H1 (cell line): ENCODE measurements around the gene KATNAL2. TPM values are rescaled to one million over a fixed set of nuclear protein-coding genes. Genes with fewer than 3 reads are reported as not detected.
"Not testable (repeated sequence)": the region's sequence is repeated elsewhere in the genome, so short reads cannot be mapped to it uniquely, and the experiment has no call there.

Experiments
- CTCF ChIA-PET: fragments of 300-600 bp; sonication (Branson Sonifier 250); formaldehyde crosslinking; loops from one replicate; lab custom pipeline; 2021; ENCODE audit not compliant: partially characterized antibody; lab: Charles Lee
- POLR2A ChIA-PET: fragments of 300-600 bp; sonication (Branson Sonifier 250); formaldehyde crosslinking; loops from one replicate; lab custom pipeline; 2021; ENCODE audit warnings: inconsistent platforms; ENCODE audit not compliant: partially characterized antibody; lab: Charles Lee
- DNase-seq, 2 experiments: peaks; one replicate each; pipeline versions ENCODE4 v3.0.0 to v3.0.0-alpha.2; 2010 to 2022; ENCODE audit warnings: low spot score in 2 of 2, low read depth in 1 of 2, mixed read lengths in 1 of 2
- FAIRE-seq: peaks from 2 replicates; lab custom pipeline; 2011; peaks lifted over from hg19 to GRCh38; lab: Jason Lieb, UNC
- H2AFZ ChIP-seq: 2 replicates; pipeline ENCODE4 v1.8.1; 2012; ENCODE audit warnings: low read length, inconsistent platforms
- H2AK5ac ChIP-seq: 2 replicates; pipeline ENCODE4 v1.6.1; 2013; ENCODE audit warnings: low read depth, low read length
- H2BK120ac ChIP-seq: replicated peaks from 2 replicates; pipeline ENCODE3; 2013; ENCODE audit warnings: low read depth, low read length, inconsistent platforms
- H2BK12ac ChIP-seq: 2 replicates; pipeline ENCODE4 v1.6.1; 2013; ENCODE audit warnings: low read depth, low read length
- H2BK15ac ChIP-seq: 2 replicates; pipeline ENCODE4 v1.6.1; 2013; ENCODE audit warnings: low read length
- H2BK20ac ChIP-seq: 2 replicates; pipeline ENCODE4 v1.6.1; 2013; ENCODE audit warnings: low read length
- H2BK5ac ChIP-seq: 2 replicates; pipeline ENCODE4 v1.6.1; 2013; ENCODE audit warnings: low read depth, low read length
- H3K14ac ChIP-seq: 2 replicates; pipeline ENCODE4 v1.6.1; 2013; ENCODE audit warnings: inconsistent platforms; ENCODE audit not compliant: insufficient read length
- H3K18ac ChIP-seq: 2 replicates; pipeline ENCODE4 v1.6.1; 2013; ENCODE audit warnings: low read length; ENCODE audit errors: extremely low read depth
- H3K23ac ChIP-seq: 2 replicates; pipeline ENCODE4 v1.6.1; 2013; ENCODE audit warnings: inconsistent platforms; ENCODE audit not compliant: insufficient read length
- H3K23me2 ChIP-seq: 2 replicates; pipeline ENCODE4 v1.6.1; 2013; ENCODE audit warnings: low read depth, low read length
- H3K27ac ChIP-seq: 2 replicates; pipeline ENCODE4 v1.6.1; 2011; ENCODE audit warnings: low read depth, low read length, inconsistent platforms
- H3K27me3 ChIP-seq, 4 experiments: replicated peaks in 1 of 4; 1 replicate in 1 of 4; 2 replicates in 3 of 4; pipeline versions ENCODE4 v1.6.1 to v1.8.1; 2011 to 2013; ENCODE audit warnings: low read length in 3 of 4, mild to moderate bottlenecking in 3 of 4, inconsistent platforms in 2 of 4, mixed read lengths in 2 of 4, moderate library complexity in 1 of 4; ENCODE audit not compliant: control insufficient read depth in 3 of 4, insufficient read depth in 3 of 4; ENCODE audit errors: extremely low read depth in 1 of 4
- H3K36me3 ChIP-seq, 4 experiments: 2 replicates each; pipeline versions ENCODE4 v1.6.1 to v1.8.1; 2011 to 2013; ENCODE audit warnings: mild to moderate bottlenecking in 4 of 4, low read length in 3 of 4, moderate library complexity in 2 of 4, control low read depth in 1 of 4, inconsistent platforms in 1 of 4; ENCODE audit not compliant: insufficient read depth in 4 of 4, control insufficient read depth in 2 of 4
- H3K4ac ChIP-seq: replicated peaks from 2 replicates; pipeline ENCODE3; 2013; ENCODE audit warnings: low read length, low read depth, mixed read lengths, inconsistent platforms; ENCODE audit not compliant: insufficient read length
- H3K4me1 ChIP-seq, 4 experiments: replicated peaks in 1 of 4; 1 replicate in 1 of 4; 2 replicates in 3 of 4; pipeline versions ENCODE4 v1.6.1 to v1.8.1; 2011 to 2013; ENCODE audit warnings: low read length in 3 of 4, inconsistent platforms in 2 of 4, mixed read lengths in 1 of 4; ENCODE audit not compliant: insufficient read depth in 4 of 4, control insufficient read depth in 3 of 4
- H3K4me2 ChIP-seq, 2 experiments: 2 replicates each; pipeline versions ENCODE4 v1.6.1 to v1.8.1; 2011 to 2013; ENCODE audit warnings: low read depth in 2 of 2, low read length in 2 of 2, control low read depth in 1 of 2, inconsistent platforms in 1 of 2, mild to moderate bottlenecking in 1 of 2; ENCODE audit not compliant: insufficient read depth in 1 of 2
- H3K4me3 ChIP-seq, 4 experiments: fragments of 200-600, 300-600 bp in 1 of 4; sonication (generic), shearing (Covaris generic), sonication (Bioruptor Twin) in 1 of 4; 2 replicates each; pipeline versions ENCODE4 v1.5.1 to v1.8.1; 2011 to 2016; ENCODE audit warnings: low read length in 4 of 4, low read depth in 3 of 4, control low read depth in 2 of 4, inconsistent platforms in 2 of 4, mild to moderate bottlenecking in 2 of 4, mixed read lengths in 1 of 4, moderate library complexity in 1 of 4; ENCODE audit not compliant: insufficient read depth in 2 of 4; ENCODE audit errors: extremely low read depth in 1 of 4
- H3K56ac ChIP-seq: replicated peaks from 2 replicates; pipeline ENCODE3; 2013; ENCODE audit warnings: low read depth, mild to moderate bottlenecking, mixed read lengths, low read length, inconsistent platforms; ENCODE audit not compliant: insufficient read length
- H3K79me1 ChIP-seq: 2 replicates; pipeline ENCODE4 v1.6.1; 2013; ENCODE audit warnings: low read depth, low read length, control low read depth
- H3K79me2 ChIP-seq, 2 experiments: 2 replicates each; pipeline versions ENCODE4 v1.6.1 to v1.8.1; 2012 to 2013; ENCODE audit warnings: low read length in 2 of 2, mild to moderate bottlenecking in 2 of 2, inconsistent platforms in 1 of 2; ENCODE audit not compliant: insufficient read depth in 2 of 2, control insufficient read depth in 1 of 2
- H3K9ac ChIP-seq, 4 experiments: replicated peaks in 1 of 4; 1 replicate in 1 of 4; 2 replicates in 3 of 4; pipeline versions ENCODE4 v1.6.1 to v1.8.1; 2011 to 2013; ENCODE audit warnings: low read depth in 3 of 4, low read length in 3 of 4, control low read depth in 2 of 4, mild to moderate bottlenecking in 2 of 4, moderate library complexity in 2 of 4, inconsistent platforms in 1 of 4; ENCODE audit errors: extremely low read depth in 1 of 4
- H3K9me3 ChIP-seq, 2 experiments: 2 replicates each; pipeline versions ENCODE4 v1.6.1 to v1.8.1; 2012 to 2013; ENCODE audit warnings: mild to moderate bottlenecking in 2 of 2, moderate library complexity in 2 of 2, control low read depth in 1 of 2, inconsistent platforms in 1 of 2, low read depth in 1 of 2, low read length in 1 of 2, mixed read lengths in 1 of 2; ENCODE audit not compliant: insufficient read depth in 2 of 2
- H4K20me1 ChIP-seq, 2 experiments: replicated peaks in 1 of 2; 2 replicates each; pipeline versions ENCODE3 to v1.8.1; 2011 to 2013; ENCODE audit warnings: inconsistent platforms in 2 of 2, low read length in 2 of 2, mild to moderate bottlenecking in 1 of 2; ENCODE audit not compliant: insufficient read depth in 2 of 2, control insufficient read depth in 1 of 2
- H4K5ac ChIP-seq: 2 replicates; pipeline ENCODE4 v1.6.1; 2013; ENCODE audit warnings: low read length, low read depth, mixed read lengths, inconsistent platforms; ENCODE audit not compliant: insufficient read length
- H4K8ac ChIP-seq: 2 replicates; pipeline ENCODE4 v1.8.0; 2013; ENCODE audit warnings: mild to moderate bottlenecking, moderate library complexity, low read length, inconsistent platforms; ENCODE audit not compliant: insufficient read depth; ENCODE audit errors: extremely low read depth
- H4K91ac ChIP-seq: replicated peaks from 2 replicates; pipeline ENCODE3; 2013; ENCODE audit warnings: low read length, mixed read lengths, inconsistent platforms; ENCODE audit not compliant: insufficient read length
- WGBS, 2 experiments: shearing (Covaris generic) in 1 of 2; methylation state at CpG; one replicate each; pipeline versions ENCODE4 v1.1.6 to v1.1.7; 2013 to 2015; ENCODE audit warnings: low lambda C conversion rate in 2 of 2, mixed read lengths in 2 of 2, inconsistent platforms in 1 of 2, low coverage in 1 of 2, missing lambda C conversion rate in 1 of 2; ENCODE audit not compliant: insufficient replicate concordance in 2 of 2, insufficient coverage in 1 of 2, insufficient read length in 1 of 2; ENCODE audit errors: extremely low coverage in 1 of 2, missing lambda C conversion rate in 1 of 2; 5-methylcytosine and 5-hydroxymethylcytosine counted together
- polyA plus RNA-seq, 7 experiments: library from polyadenylated mRNA; depleted of rRNA in 3 of 7; stranded (reverse) in 5 of 7; unstranded in 2 of 7; fragments of >200 nt in 5 of 7; fragments of 200-250 nt in 2 of 7; gene quantifications; 1 replicate in 5 of 7; 2 replicates in 1 of 7; 4 replicates in 1 of 7; pipeline versions ENCODE4 v1.2.1 to v1.2.3, GENCODE V29; 2011 to 2013; ENCODE audit warnings: missing spikeins in 2 of 7, mixed read lengths in 2 of 7
- total RNA-seq: library from RNA; stranded (reverse); fragmentation: NEBNext Ultra II Directional; extraction: Animal tissue kit (Norgen Biotek cat#: 25700); gene quantifications from 2 replicates; pipeline ENCODE4 v1.2.1, GENCODE V29; 2021

Gene KATNAL2
- total and polyA plus RNA-seq, 2 of the 8 experiments (the other 6 are each of a cell fraction or from before 2014, with no cell fraction given): 10.0 to 15.2 TPM

DNA sequence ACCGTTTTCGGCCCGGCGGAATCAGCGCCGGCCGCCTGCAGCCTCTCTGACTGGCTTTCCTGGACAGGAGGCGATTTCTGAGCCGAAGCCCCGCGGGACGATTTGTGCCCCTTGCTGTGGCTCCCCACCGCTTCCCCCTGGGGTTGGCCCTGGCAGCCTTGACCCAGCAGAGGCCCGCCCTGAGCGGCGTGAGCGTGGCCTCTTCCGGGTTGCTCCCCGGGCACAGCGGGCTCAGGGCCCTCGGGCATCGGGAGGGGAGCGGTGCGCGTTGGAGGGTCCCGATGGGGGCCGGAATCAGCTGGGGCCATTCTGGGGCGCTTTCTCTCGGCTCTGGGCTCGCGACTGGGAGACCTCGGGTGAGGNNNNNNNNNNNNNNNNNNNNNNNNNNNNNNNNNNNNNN is 52.1 kb downstream of the KATNAL2 start:
- H2BK15ac ChIP-seq, H2BK12ac ChIP-seq, H3K27me3 ChIP-seq, H3K9me3 ChIP-seq, H2BK120ac ChIP-seq, H3K23ac ChIP-seq, H4K91ac ChIP-seq, CTCF ChIA-PET, H3K4me2 ChIP-seq, DNase-seq, H3K4me3 ChIP-seq, H2BK20ac ChIP-seq, H3K36me3 ChIP-seq, H3K4ac ChIP-seq, H4K8ac ChIP-seq, H3K27ac ChIP-seq, H2AFZ ChIP-seq, H2AK5ac ChIP-seq, H3K23me2 ChIP-seq, POLR2A ChIA-PET, H3K79me1 ChIP-seq, H2BK5ac ChIP-seq, FAIRE-seq, H4K5ac ChIP-seq, H3K18ac ChIP-seq, H3K56ac ChIP-seq, H3K4me1 ChIP-seq, H3K14ac ChIP-seq, H3K9ac ChIP-seq, H4K20me1 ChIP-seq, H3K79me2 ChIP-seq: not testable (repeated sequence)
- no CpG with 5 or more reads among the region's 32 CpGs for WGBS, 2 experiments

DNA sequence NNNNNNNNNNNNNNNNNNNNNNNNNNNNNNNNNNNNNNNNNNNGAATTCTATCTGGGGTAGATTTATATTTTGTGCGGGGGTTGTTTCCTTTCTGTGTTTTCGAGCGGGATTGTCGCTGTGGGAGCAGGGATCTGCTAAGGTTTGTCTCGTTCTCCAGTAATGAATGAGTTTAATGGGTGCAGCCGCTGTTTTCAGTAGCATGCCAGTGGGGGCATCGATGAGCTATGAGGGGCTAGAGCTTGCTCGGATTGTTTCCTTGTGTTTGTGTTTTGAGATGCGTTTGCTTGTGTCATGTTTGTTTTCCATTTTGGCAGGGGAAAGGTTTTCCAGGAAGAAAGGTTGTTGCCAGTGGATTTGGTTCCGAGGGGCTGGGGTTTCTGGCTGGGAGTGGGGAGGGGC is 102.5 kb downstream of the KATNAL2 start:
- H3K79me1 ChIP-seq, H3K23ac ChIP-seq, FAIRE-seq, H3K4me3 ChIP-seq, H4K5ac ChIP-seq, H2AK5ac ChIP-seq, H2BK12ac ChIP-seq, CTCF ChIA-PET, H3K27ac ChIP-seq, H3K18ac ChIP-seq, H2BK20ac ChIP-seq, H3K79me2 ChIP-seq, H3K14ac ChIP-seq, H3K27me3 ChIP-seq, H3K4ac ChIP-seq, H2BK15ac ChIP-seq, H4K91ac ChIP-seq, POLR2A ChIA-PET, H2AFZ ChIP-seq, H3K56ac ChIP-seq, H4K8ac ChIP-seq, DNase-seq, H3K23me2 ChIP-seq, H4K20me1 ChIP-seq, H3K36me3 ChIP-seq, H2BK5ac ChIP-seq, H3K4me1 ChIP-seq, H3K4me2 ChIP-seq, H3K9me3 ChIP-seq, H3K9ac ChIP-seq, H2BK120ac ChIP-seq: not testable (repeated sequence)
- WGBS, 2 experiments: no CpG with 5 or more reads among the region's 10 CpGs
